ENCODE data around the gene KRTAP10-8.

DNA sequence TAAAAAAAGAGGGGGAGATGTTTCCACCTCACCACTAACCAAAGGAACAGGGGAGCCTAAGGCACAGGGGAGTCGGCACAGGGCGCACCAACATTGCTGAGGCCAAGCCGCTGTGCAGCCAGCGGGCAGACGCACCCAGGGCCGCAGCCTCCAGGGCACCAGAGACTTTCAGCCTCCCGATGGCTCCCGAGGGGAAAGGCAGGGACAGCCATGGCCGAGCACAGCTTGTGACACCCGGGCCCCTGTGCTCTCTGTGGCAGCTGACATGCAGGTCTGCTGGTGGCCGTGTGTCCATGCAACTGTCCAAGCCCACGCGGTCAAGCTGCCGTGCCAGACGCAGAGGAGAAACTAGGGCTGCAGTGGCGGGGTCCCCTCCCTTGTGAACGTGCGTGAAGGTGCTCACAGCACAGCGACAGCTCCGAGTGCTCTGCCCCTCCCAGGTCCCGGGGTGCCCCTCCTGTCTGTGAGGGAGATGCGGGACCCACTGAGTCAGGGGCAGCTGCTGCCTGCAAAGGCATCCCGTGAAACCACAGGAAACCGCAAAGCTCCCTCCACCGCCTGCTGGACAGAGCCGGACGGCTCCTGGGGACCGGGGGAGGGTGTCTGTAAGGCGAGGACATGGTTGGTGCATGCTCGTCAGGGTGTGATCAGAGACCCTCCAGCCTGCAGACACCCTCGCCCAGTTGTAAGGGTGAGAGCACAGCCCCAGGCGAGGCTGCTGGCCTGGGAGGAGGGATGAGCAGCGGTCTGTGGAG is 36.9 kb downstream of the KRTAP10-8 start:
- TF ChIP-seq, protein P1, sequence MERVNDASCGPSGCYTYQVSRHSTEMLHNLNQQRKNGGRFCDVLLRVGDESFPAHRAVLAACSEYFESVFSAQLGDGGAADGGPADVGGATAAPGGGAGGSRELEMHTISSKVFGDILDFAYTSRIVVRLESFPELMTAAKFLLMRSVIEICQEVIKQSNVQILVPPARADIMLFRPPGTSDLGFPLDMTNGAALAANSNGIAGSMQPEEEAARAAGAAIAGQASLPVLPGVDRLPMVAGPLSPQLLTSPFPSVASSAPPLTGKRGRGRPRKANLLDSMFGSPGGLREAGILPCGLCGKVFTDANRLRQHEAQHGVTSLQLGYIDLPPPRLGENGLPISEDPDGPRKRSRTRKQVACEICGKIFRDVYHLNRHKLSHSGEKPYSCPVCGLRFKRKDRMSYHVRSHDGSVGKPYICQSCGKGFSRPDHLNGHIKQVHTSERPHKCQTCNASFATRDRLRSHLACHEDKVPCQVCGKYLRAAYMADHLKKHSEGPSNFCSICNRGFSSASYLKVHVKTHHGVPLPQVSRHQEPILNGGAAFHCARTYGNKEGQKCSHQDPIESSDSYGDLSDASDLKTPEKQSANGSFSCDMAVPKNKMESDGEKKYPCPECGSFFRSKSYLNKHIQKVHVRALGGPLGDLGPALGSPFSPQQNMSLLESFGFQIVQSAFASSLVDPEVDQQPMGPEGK (CRISPR knock-in tag; IDR thresholded peaks at IDR 0.05; ENCODE audit: borderline replicate concordance) = no peak
- TF ChIP-seq, protein P2, sequence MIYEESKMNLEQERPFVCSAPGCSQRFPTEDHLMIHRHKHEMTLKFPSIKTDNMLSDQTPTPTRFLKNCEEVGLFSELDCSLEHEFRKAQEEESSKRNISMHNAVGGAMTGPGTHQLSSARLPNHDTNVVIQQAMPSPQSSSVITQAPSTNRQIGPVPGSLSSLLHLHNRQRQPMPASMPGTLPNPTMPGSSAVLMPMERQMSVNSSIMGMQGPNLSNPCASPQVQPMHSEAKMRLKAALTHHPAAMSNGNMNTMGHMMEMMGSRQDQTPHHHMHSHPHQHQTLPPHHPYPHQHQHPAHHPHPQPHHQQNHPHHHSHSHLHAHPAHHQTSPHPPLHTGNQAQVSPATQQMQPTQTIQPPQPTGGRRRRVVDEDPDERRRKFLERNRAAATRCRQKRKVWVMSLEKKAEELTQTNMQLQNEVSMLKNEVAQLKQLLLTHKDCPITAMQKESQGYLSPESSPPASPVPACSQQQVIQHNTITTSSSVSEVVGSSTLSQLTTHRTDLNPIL (CRISPR knock-in tag; IDR thresholded peaks at IDR 0.05; ENCODE audit: low read depth) = no peak
- TF ChIP-seq ZFP3 (CRISPR knock-in tag; IDR thresholded peaks at IDR 0.05) = no peak
- no peak for TF ChIP-seq GLIS3 (CRISPR knock-in tag; IDR thresholded peaks at IDR 0.05)
- TF ChIP-seq ZFP30 (CRISPR knock-in tag; IDR thresholded peaks at IDR 0.05) = no peak
- no peak for TF ChIP-seq TCF4 (CRISPR knock-in tag; IDR thresholded peaks at IDR 0.05; ENCODE audit: borderline replicate concordance)
- no peak for TF ChIP-seq BACH2 (CRISPR knock-in tag; IDR thresholded peaks at IDR 0.05; ENCODE audit: borderline replicate concordance)
- TF ChIP-seq ZNF70 (CRISPR knock-in tag; IDR thresholded peaks at IDR 0.05) = no peak
- TF ChIP-seq TOX (CRISPR knock-in tag; IDR thresholded peaks at IDR 0.05; ENCODE audit: borderline replicate concordance) = no peak
- no peak for TF ChIP-seq RARB (CRISPR knock-in tag; IDR thresholded peaks at IDR 0.05)
- no peak for TF ChIP-seq ZNF8 (CRISPR knock-in tag; IDR thresholded peaks at IDR 0.05)

Measured in SK-N-SH treated with all-trans-retinoic acid at 6 μM for 48 hours (cell line).